ENCODE data around the gene KCTD3. TPM values are rescaled to one million over a fixed set of nuclear protein-coding genes. Genes with fewer than 3 reads are reported as not detected.
A peak's percentile ranks its signal among the peaks of the same experiment; 100 is the strongest.

The KCTD3 gene
- polyA plus RNA-seq, 3 donors from 2014 or later = 1.1 to 1.9 (median 1.6) TPM

DNA sequence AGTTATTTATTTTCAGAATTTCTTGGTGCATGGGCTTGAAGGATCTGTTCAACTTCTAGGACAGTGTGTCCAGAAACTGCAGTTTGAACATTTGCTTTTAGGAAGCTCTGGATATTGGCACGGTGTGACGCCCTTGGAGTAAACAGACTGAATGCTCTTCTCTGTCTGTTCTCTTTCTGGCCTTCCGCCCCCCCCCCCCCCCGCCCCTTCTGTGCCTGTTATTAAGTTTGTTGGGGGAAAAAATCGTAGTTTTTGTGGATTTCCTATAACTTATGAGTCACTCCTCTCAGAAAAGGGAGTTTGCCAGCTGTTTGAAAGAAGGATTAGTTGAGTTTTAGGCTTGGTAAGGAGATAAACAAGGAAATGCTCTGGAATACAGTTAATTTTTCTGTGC is 1.2 kb downstream of the KCTD3 start:
- H3K4me3 Mint-ChIP-seq = peak overlapping the region; percentile 74 to 87 (median 85)
- H3K36me3 Mint-ChIP-seq = no peaks in the 10 kb centered on the region
- H3K27ac Mint-ChIP-seq = peak overlapping the region in 3 of 6 donors; percentile 47 to 70 (median 47)
- H3K27me3 Mint-ChIP-seq (ENCODE audit: low read depth in 3 of 3) = peaks cover 3 to 8% (median 5%) of the 10 kb centered on the region in 3 donors
- peaks cover 0 to 2% (median 0%) of the 10 kb centered on the region in 6 donors for H3K9me3 Mint-ChIP-seq
- H3K4me1 Mint-ChIP-seq = peaks cover 15 to 42% of the 10 kb centered on the region in 2 donors
- no peak for DNase-seq

- Mint-ChIP-seq H3K36me3 (no peaks in the 10 kb centered on the region), H3K27ac (no peak overlapping the region), H3K4me3 (no peak overlapping the region), H3K27me3 (ENCODE audit: low read depth in 3 of 3) (peaks cover 3 to 8% (median 5%) of the 10 kb centered on the region in 3 donors), H3K9me3 (peaks cover 0 to 7% (median 1%) of the 10 kb centered on the region in 6 donors), H3K4me1 (peaks cover 15 to 42% of the 10 kb centered on the region in 2 donors)
- no peak for DNase-seq
Observed at GRCh38 chr1:215569986-215570824, 3.1 kb downstream of the KCTD3 start.

GRCh38 chr1:215581896-215582295 is 14.8 kb downstream of the KCTD3 start:
- Mint-ChIP-seq H3K36me3 (peaks cover 4 to 6% (median 6%) of the 10 kb centered on the region in 3 donors), H3K27ac (no peak overlapping the region), H3K4me1 (no peaks in the 10 kb centered on the region), H3K27me3 (ENCODE audit: low read depth in 3 of 3) (no peaks in the 10 kb centered on the region), H3K4me3 (no peak overlapping the region), H3K9me3 (peaks cover 0 to 20% (median 0%) of the 10 kb centered on the region in 6 donors)
- no peak for DNase-seq

- no peak for DNase-seq
- Mint-ChIP-seq H3K27me3 (ENCODE audit: low read depth in 3 of 3) (no peaks in the 10 kb centered on the region), H3K36me3 (peaks cover 4 to 6% (median 6%) of the 10 kb centered on the region in 3 donors), H3K9me3 (peaks cover 0 to 20% (median 0%) of the 10 kb centered on the region in 6 donors), H3K27ac (no peak overlapping the region), H3K4me3 (no peak overlapping the region), H3K4me1 (no peaks in the 10 kb centered on the region)
Observed at GRCh38 chr1:215583185-215583749, 16.2 kb downstream of the KCTD3 start.

DNA sequence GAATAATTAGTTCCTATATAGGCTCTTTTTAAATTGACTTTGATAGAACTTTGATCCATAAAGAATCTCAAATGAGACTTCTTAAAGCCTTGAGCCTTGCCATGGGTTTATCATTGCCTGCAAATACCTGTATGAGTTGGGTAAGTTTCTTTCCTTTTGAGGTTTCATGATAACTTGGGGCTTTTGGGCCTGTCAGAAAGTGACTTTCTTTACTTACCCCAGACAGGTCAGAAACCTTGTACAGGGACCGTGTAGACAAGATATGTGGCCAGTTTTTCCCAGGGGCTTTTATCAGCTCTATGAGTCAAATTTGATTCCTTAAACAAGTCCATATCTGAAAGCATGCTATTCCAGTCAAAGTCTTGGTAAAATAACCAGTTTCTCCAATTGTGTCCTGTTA is 17.3 kb downstream of the KCTD3 start:
- DNase-seq = no peak
- Mint-ChIP-seq H3K4me1 (no peaks in the 10 kb centered on the region), H3K27ac (no peak overlapping the region), H3K27me3 (ENCODE audit: low read depth in 3 of 3) (no peaks in the 10 kb centered on the region), H3K4me3 (no peak overlapping the region), H3K36me3 (peaks cover 4 to 6% (median 6%) of the 10 kb centered on the region in 3 donors), H3K9me3 (peaks cover 0 to 14% (median 0%) of the 10 kb centered on the region in 6 donors)

DNA sequence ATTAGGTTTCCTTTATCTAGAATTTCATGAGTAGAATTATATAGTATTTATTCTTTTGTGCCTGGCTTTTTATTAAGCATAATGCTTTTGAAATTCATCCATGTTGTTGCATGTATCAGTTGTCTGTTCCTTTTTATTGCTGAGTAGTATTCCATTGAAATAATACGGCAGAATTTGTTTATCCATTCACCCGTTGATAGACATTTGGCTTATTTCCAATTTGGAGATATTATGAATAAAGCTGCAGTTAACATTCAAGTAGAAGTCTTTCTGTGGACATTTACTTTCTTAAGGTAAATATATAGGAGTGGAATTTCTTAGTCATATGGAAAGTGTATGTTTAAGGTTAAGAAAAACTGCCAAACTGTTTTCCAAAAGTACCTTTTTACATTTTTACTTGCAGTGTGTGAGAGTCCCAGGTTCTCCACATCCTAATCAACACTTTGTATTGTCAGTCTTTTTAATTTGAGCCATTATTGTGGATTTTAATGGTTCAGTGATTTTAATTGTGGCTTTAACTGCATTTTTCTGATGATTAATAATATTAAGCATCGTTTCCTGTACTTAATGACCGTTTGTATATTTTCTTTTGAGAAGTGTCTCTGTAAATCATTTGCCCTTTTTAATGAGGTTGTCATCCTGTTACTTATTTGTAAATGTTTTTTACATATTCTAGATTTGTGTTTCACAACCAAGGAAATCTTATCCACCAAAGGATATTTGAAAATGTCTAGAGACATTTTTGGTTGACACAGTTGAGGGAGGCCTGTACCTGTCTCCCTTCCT is 22.7 kb downstream of the KCTD3 start:
- Mint-ChIP-seq H3K9me3 (peaks cover 0 to 18% (median 4%) of the 10 kb centered on the region in 6 donors), H3K4me1 (peaks cover 0 to 3% of the 10 kb centered on the region in 2 donors), H3K4me3 (no peak overlapping the region), H3K27me3 (ENCODE audit: low read depth in 3 of 3) (peaks cover 0 to 2% (median 0%) of the 10 kb centered on the region in 3 donors), H3K36me3 (peaks cover 0 to 6% (median 0%) of the 10 kb centered on the region in 3 donors), H3K27ac (no peak overlapping the region)
- DNase-seq = no peak

DNA sequence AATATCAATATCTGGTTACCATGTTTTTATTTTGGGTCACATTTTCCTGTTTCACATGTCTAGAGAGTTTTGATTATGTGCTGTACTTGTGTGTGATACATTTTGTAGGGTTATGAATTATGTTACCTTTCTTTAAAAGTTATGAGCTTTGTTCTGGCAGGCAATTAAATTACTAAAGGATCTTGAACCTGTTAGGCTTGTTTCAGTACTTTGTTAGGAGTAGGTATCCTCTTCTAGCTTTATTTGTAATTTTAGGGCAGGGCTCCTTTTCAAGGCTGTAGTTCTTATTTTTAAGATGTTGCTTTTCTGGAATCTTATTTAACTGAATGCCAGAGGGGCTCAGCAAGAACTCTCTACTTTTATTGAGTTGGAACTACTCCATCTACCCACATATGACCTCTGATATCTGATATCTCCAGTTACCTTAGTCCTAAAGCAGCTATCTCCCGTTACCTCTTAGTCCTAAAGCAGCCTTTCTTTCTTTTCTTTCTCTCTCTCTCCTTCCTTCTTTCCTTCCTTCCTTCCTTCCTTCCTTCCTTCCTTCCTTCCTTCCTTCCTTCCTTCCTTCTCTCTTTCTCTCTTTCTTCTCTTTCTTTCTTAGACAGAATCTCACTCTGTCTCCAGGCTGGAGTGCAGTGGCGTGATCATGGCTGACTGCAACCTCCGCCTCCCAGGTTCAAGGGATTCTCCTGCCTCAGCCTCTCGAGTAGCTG is 23.8 kb downstream of the KCTD3 start:
- H3K27ac Mint-ChIP-seq = no peak overlapping the region
- no peak overlapping the region for H3K4me3 Mint-ChIP-seq
- no peak for DNase-seq
- peaks cover 0 to 2% (median 0%) of the 10 kb centered on the region in 3 donors for H3K27me3 Mint-ChIP-seq (ENCODE audit: low read depth in 3 of 3)
- peaks cover 0 to 10% (median 5%) of the 10 kb centered on the region in 6 donors for H3K9me3 Mint-ChIP-seq
- peaks cover 0 to 6% (median 5%) of the 10 kb centered on the region in 3 donors for H3K36me3 Mint-ChIP-seq
- H3K4me1 Mint-ChIP-seq = peaks cover 0 to 3% of the 10 kb centered on the region in 2 donors

DNA sequence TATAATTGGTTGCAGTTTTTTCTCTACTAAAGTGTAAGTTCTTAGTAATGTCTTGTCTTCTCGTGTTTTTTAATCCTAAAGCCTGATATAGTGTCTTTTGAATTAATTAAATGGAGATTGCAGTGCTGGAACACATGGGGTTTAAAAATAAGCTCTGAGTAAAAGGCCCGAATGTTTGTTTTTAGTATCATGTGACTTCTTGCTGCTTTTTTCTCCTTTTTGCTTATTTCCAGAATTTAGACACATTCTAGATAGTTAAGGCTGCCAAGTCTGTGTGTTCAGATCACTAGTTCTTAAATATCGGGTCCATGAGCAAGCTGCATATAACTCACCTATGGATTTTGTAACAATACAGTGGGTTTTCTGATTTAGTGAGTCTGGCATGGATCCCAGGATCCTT is 27.5 kb downstream of the KCTD3 start:
- peaks cover 0 to 2% (median 0%) of the 10 kb centered on the region in 3 donors for H3K27me3 Mint-ChIP-seq (ENCODE audit: low read depth in 3 of 3)
- DNase-seq = no peak
- no peak overlapping the region for H3K27ac Mint-ChIP-seq
- peaks cover 0 to 3% of the 10 kb centered on the region in 2 donors for H3K4me1 Mint-ChIP-seq
- H3K36me3 Mint-ChIP-seq = peaks cover 0 to 13% (median 13%) of the 10 kb centered on the region in 3 donors
- H3K4me3 Mint-ChIP-seq = no peak overlapping the region
- peaks cover 0 to 15% (median 6%) of the 10 kb centered on the region in 6 donors for H3K9me3 Mint-ChIP-seq

GRCh38 chr1:215595231-215595630 is 28.1 kb downstream of the KCTD3 start:
- no peak for DNase-seq
- Mint-ChIP-seq H3K9me3 (peaks cover 0 to 14% (median 7%) of the 10 kb centered on the region in 6 donors), H3K36me3 (peaks cover 0 to 13% (median 13%) of the 10 kb centered on the region in 3 donors), H3K27me3 (ENCODE audit: low read depth in 3 of 3) (peaks cover 0 to 2% (median 0%) of the 10 kb centered on the region in 3 donors), H3K27ac (no peak overlapping the region), H3K4me3 (no peak overlapping the region), H3K4me1 (peaks cover 0 to 3% of the 10 kb centered on the region in 2 donors)

DNA sequence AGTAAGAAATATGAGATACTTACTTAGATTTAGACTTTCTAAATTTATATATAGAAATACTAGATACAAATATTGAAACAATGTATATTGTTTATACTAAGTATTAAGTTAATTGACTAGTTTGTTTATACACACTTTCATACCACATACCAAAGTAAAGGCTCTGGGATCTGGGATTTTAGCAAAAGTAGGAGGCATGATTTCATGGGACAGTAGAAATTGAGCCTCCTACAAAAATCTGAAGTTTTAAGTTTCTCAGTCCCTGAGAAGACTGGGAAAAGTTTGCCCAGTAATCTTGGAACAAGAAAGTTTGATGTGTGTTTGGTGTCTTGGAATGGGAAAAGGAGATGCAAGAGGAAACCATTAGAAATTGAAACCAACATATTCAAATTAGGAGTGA is 30.9 kb downstream of the KCTD3 start:
- H3K27ac Mint-ChIP-seq = no peak overlapping the region
- H3K36me3 Mint-ChIP-seq = peaks cover 0 to 13% (median 13%) of the 10 kb centered on the region in 3 donors
- H3K9me3 Mint-ChIP-seq = peaks cover 0 to 11% (median 1%) of the 10 kb centered on the region in 6 donors
- no peak overlapping the region for H3K4me3 Mint-ChIP-seq
- peaks cover 0 to 1% of the 10 kb centered on the region in 2 donors for H3K4me1 Mint-ChIP-seq
- DNase-seq = no peak
- peaks cover 0 to 2% (median 0%) of the 10 kb centered on the region in 3 donors for H3K27me3 Mint-ChIP-seq (ENCODE audit: low read depth in 3 of 3)

GRCh38 chr1:215599418-215600074 is 32.4 kb downstream of the KCTD3 start:
- DNase-seq = no peak
- no peak overlapping the region for H3K27ac Mint-ChIP-seq
- H3K36me3 Mint-ChIP-seq = peaks cover 0 to 19% (median 13%) of the 10 kb centered on the region in 3 donors
- H3K9me3 Mint-ChIP-seq = peaks cover 0 to 11% (median 4%) of the 10 kb centered on the region in 6 donors
- no peaks in the 10 kb centered on the region for H3K4me1 Mint-ChIP-seq
- no peaks in the 10 kb centered on the region for H3K27me3 Mint-ChIP-seq (ENCODE audit: low read depth in 3 of 3)
- H3K4me3 Mint-ChIP-seq = no peak overlapping the region

DNA sequence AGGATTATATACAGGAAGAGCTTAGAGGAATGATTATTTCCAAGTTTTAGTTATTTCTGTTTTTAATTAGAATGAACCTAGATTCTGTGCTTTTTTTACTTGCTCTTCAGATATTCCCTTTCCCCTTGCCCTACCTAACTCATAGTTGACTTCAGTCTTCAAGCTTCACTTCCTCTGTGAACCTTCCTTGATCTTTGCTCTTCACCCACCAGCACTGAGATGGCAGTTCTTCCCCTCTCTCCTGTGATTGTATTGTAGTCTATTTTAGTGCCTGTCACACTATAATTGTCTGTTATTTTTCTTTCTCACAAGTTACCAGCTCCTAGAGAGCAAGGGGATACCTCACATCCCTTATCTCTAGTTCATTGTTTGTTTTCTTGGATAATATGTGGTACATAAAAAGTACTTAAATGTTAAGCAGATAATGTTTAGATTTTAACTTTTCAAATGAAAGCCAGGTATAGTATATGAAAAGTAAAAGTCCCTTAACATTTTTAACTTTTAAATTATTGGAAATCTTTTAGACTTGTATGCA is 33.2 kb downstream of the KCTD3 start:
- Mint-ChIP-seq H3K27me3 (ENCODE audit: low read depth in 3 of 3) (no peaks in the 10 kb centered on the region), H3K36me3 (peaks cover 0 to 19% (median 13%) of the 10 kb centered on the region in 3 donors), H3K4me3 (no peak overlapping the region), H3K4me1 (no peaks in the 10 kb centered on the region), H3K27ac (no peak overlapping the region), H3K9me3 (peaks cover 0 to 11% (median 4%) of the 10 kb centered on the region in 6 donors)
- no peak for DNase-seq
